ENCODE data around the gene ETV3.
"Not testable (repeated sequence)": the region's sequence is repeated elsewhere in the genome, so short reads cannot be mapped to it uniquely, and the experiment has no call there.

GRCh38 chr1:157182371-157182770 is 44.2 kb upstream of the ETV3 start:
- TF ChIP-seq CTCF (CRISPR knock-in tag; IDR thresholded peaks at IDR 0.05); ZZZ3 (CRISPR knock-in tag; IDR thresholded peaks at IDR 0.05; ENCODE audit: borderline replicate concordance); ZNF720 (CRISPR knock-in tag; IDR thresholded peaks at IDR 0.05); ZNF776 (CRISPR knock-in tag; IDR thresholded peaks at IDR 0.05); CREB1 (IDR thresholded peaks at IDR 0.05); CREB1 (CRISPR knock-in tag; IDR thresholded peaks at IDR 0.05); MYC (CRISPR knock-in tag; IDR thresholded peaks at IDR 0.05; ENCODE audit: borderline replicate concordance): not testable (repeated sequence)
